ENCODE measurements around the gene PTPRU.

DNA sequence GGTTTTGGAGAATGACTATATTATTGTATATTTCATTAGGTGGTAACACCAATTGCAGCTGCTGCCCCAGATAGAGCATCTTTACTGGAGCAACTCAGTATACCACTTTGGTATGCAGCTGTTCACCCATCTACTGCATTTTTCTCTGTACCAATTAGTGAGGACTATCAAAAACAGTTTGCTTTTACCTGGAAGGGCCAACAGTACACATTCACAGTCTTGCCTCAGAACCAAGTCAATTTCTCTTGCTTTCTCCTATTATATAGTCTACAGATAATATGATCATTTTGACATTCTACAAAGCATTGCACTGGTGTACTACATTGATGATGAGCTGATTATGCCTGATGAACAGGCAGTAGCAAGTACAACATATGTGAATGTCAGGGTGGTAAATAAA is 99.3 kb downstream of the PTPRU start:
- TF ChIP-seq, protein P1, sequence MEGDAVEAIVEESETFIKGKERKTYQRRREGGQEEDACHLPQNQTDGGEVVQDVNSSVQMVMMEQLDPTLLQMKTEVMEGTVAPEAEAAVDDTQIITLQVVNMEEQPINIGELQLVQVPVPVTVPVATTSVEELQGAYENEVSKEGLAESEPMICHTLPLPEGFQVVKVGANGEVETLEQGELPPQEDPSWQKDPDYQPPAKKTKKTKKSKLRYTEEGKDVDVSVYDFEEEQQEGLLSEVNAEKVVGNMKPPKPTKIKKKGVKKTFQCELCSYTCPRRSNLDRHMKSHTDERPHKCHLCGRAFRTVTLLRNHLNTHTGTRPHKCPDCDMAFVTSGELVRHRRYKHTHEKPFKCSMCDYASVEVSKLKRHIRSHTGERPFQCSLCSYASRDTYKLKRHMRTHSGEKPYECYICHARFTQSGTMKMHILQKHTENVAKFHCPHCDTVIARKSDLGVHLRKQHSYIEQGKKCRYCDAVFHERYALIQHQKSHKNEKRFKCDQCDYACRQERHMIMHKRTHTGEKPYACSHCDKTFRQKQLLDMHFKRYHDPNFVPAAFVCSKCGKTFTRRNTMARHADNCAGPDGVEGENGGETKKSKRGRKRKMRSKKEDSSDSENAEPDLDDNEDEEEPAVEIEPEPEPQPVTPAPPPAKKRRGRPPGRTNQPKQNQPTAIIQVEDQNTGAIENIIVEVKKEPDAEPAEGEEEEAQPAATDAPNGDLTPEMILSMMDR (IDR thresholded peaks at IDR 0.05; ENCODE audit: low read depth, low read length, poor library complexity, severe bottlenecking) = no peak
- no peak for TF ChIP-seq EZH2phosphoT487 (IDR thresholded peaks at IDR 0.05; ENCODE audit: borderline replicate concordance, low read length)
